Activated CD8-positive, alpha-beta memory T cell treated with anti-CD3 and anti-CD28 coated beads, Interleukin-2, amount 10 ng/mL, durations not matched to agents 7 days and 5 days (primary cell): ENCODE results near the gene HEMK1. TPM values are rescaled to one million over a fixed set of nuclear protein-coding genes. Genes with fewer than 3 reads are reported as not detected.

ENCODE experiments used
- ATAC-seq: fragments of 150-1000 bp; cut with Tn5 transposase; one replicate; pipeline ENCODE4 v1.10.0; 2021; ENCODE audit warnings: moderate library complexity
- CTCF ChIA-PET: fragments of 350-600 bp; sonication (Branson Sonifier 250); formaldehyde crosslinking; loops from one replicate; lab custom pipeline; 2021; ENCODE audit warnings: antibody characterized with exemption; lab: Charles Lee
- DNase-seq: peaks from one replicate; pipeline ENCODE4 v3.0.0-alpha.2; 2020
- H3K27ac Mint-ChIP-seq: one replicate; pipeline ENCODE4 v1.8.0; 2021; ENCODE audit warnings: mild to moderate bottlenecking, mixed read lengths
- H3K27me3 Mint-ChIP-seq: one replicate; pipeline ENCODE4 v1.8.0; 2021; ENCODE audit warnings: mixed read lengths
- H3K36me3 Mint-ChIP-seq: one replicate; pipeline ENCODE4 v1.8.0; 2021; ENCODE audit warnings: mild to moderate bottlenecking, mixed read lengths
- H3K4me1 Mint-ChIP-seq: one replicate; pipeline ENCODE4 v1.8.0; 2021; ENCODE audit warnings: mixed read lengths
- H3K4me3 Mint-ChIP-seq: one replicate; pipeline ENCODE4 v1.8.0; 2021; ENCODE audit warnings: mild to moderate bottlenecking, moderate library complexity, mixed read lengths
- H3K9me3 Mint-ChIP-seq: one replicate; pipeline ENCODE4 v1.8.0; 2022; ENCODE audit warnings: low read depth, mixed read lengths
- total RNA-seq, 2 experiments: library from RNA; stranded (reverse); gene quantifications; one replicate each; pipeline ENCODE4 v1.2.3, GENCODE V29; 2021

The HEMK1 gene
- total RNA-seq, 2 experiments from 2014 or later = 49.9 to 61.3 TPM

GRCh38 chr3:50585919-50586762 lies 16.8 kb downstream of the HEMK1 start:
- H3K9me3 Mint-ChIP-seq = no peaks in the 10 kb centered on the region
- no peaks in the 10 kb centered on the region for H3K27me3 Mint-ChIP-seq
- peaks cover 64% of the 10 kb centered on the region for H3K4me1 Mint-ChIP-seq
- H3K27ac Mint-ChIP-seq = peak overlapping the region; percentile 31
- DNase-seq (no peak), ATAC-seq (no peak)
- no peak overlapping the region for H3K4me3 Mint-ChIP-seq
- H3K36me3 Mint-ChIP-seq = peaks cover 23% of the 10 kb centered on the region
- CTCF ChIA-PET = interaction anchor here (1.2 to 10.3 kb wide), 4 partner anchors 11 to 27 kb away, joined by 3 to 347 read pairs (median 203); partner anchors contain the start of genes C3orf18, CISH, HEMK1 and MAPKAPK3

GRCh38 chr3:50586763-50587070 lies 17.4 kb downstream of the HEMK1 start:
- H3K4me3 Mint-ChIP-seq = no peak overlapping the region
- CTCF ChIA-PET = interaction anchor here (1.2 to 10.3 kb wide), 4 partner anchors 10 to 26 kb away, joined by 3 to 347 read pairs (median 203); partner anchors contain the start of genes C3orf18, CISH, HEMK1 and MAPKAPK3
- H3K4me1 Mint-ChIP-seq = peaks cover 67% of the 10 kb centered on the region
- DNase-seq (no peak), ATAC-seq (no peak)
- peaks cover 22% of the 10 kb centered on the region for H3K36me3 Mint-ChIP-seq
- H3K9me3 Mint-ChIP-seq = no peaks in the 10 kb centered on the region
- H3K27ac Mint-ChIP-seq = peak overlapping the region; percentile 98
- H3K27me3 Mint-ChIP-seq = no peaks in the 10 kb centered on the region

GRCh38 chr3:50587373-50587772 lies 18.1 kb downstream of the HEMK1 start:
- DNase-seq (no peak), ATAC-seq (no peak)
- H3K4me3 Mint-ChIP-seq = no peak overlapping the region
- H3K27ac Mint-ChIP-seq = peak overlapping the region; percentile 98
- H3K4me1 Mint-ChIP-seq = peaks cover 73% of the 10 kb centered on the region
- no peaks in the 10 kb centered on the region for H3K27me3 Mint-ChIP-seq
- H3K9me3 Mint-ChIP-seq = no peaks in the 10 kb centered on the region
- H3K36me3 Mint-ChIP-seq = peaks cover 19% of the 10 kb centered on the region
- CTCF ChIA-PET = interaction anchor here (1.2 to 10.3 kb wide), 5 partner anchors 9 to 66 kb away, joined by 3 to 347 read pairs (median 164); partner anchors contain the start of genes C3orf18, CISH, HEMK1 and MAPKAPK3

- no peaks in the 10 kb centered on the region for H3K9me3 Mint-ChIP-seq
- DNase-seq (peak; percentile 90), ATAC-seq (peak; percentile 41)
- CTCF ChIA-PET = interaction anchor here (1.2 to 10.3 kb wide), 5 partner anchors 14 to 65 kb away, joined by 4 to 347 read pairs (median 164); partner anchors contain the start of genes C3orf18, CISH, HEMK1 and MAPKAPK3
- H3K27ac Mint-ChIP-seq = peak overlapping the region; percentile 98
- H3K4me1 Mint-ChIP-seq = peaks cover 80% of the 10 kb centered on the region
- H3K36me3 Mint-ChIP-seq = peaks cover 19% of the 10 kb centered on the region
- peak overlapping the region; percentile 48 for H3K4me3 Mint-ChIP-seq
- H3K27me3 Mint-ChIP-seq = no peaks in the 10 kb centered on the region
These were observed 18.8 kb downstream of the HEMK1 start for GRCh38 chr3:50587806-50588758.

GRCh38 chr3:50588759-50589433 lies 19.6 kb downstream of the HEMK1 start:
- H3K9me3 Mint-ChIP-seq = no peaks in the 10 kb centered on the region
- CTCF ChIA-PET = interaction anchor here (1.0 to 10.3 kb wide), 6 partner anchors 8 to 64 kb away, joined by 4 to 347 read pairs (median 86); partner anchors contain the start of genes C3orf18, CISH, HEMK1 and MAPKAPK3

GRCh38 chr3:50591196-50591741 lies 21.9 kb downstream of the HEMK1 start:
- peaks cover 7% of the 10 kb centered on the region for H3K36me3 Mint-ChIP-seq
- CTCF ChIA-PET = interaction anchor here (1.0 to 10.3 kb wide), 10 partner anchors 10 to 293 kb away, joined by 3 to 347 read pairs (median 4); partner anchors contain the start of genes C3orf18, CISH, HEMK1 and MAPKAPK3
- H3K9me3 Mint-ChIP-seq = no peaks in the 10 kb centered on the region
- ATAC-seq = peak; percentile 14
- DNase-seq = no peak
- peaks cover 96% of the 10 kb centered on the region for H3K4me1 Mint-ChIP-seq
- peak overlapping the region; percentile 98 for H3K27ac Mint-ChIP-seq
- no peaks in the 10 kb centered on the region for H3K27me3 Mint-ChIP-seq
- peak overlapping the region; percentile 58 for H3K4me3 Mint-ChIP-seq

More at GRCh38 chr3:50588759-50589433, 19.6 kb downstream of the HEMK1 start:
- peaks cover 14% of the 10 kb centered on the region for H3K36me3 Mint-ChIP-seq
- no peak for DNase-seq
- peak overlapping the region; percentile 98 for H3K27ac Mint-ChIP-seq
- ATAC-seq = no peak
- peak overlapping the region; percentile 48 for H3K4me3 Mint-ChIP-seq
- no peaks in the 10 kb centered on the region for H3K27me3 Mint-ChIP-seq
- peaks cover 84% of the 10 kb centered on the region for H3K4me1 Mint-ChIP-seq

- no peak overlapping the region for H3K4me3 Mint-ChIP-seq
- CTCF ChIA-PET = interaction anchor here (1.0 to 10.3 kb wide), 4 partner anchors 10 to 256 kb away, joined by 3 to 347 read pairs (median 203); partner anchors contain the start of genes C3orf18, CISH, HEMK1 and MAPKAPK3
- peaks cover 85% of the 10 kb centered on the region for H3K4me1 Mint-ChIP-seq
- H3K9me3 Mint-ChIP-seq = no peaks in the 10 kb centered on the region
- DNase-seq = no peak
- no peak for ATAC-seq
- peaks cover 5% of the 10 kb centered on the region for H3K36me3 Mint-ChIP-seq
- H3K27me3 Mint-ChIP-seq = no peaks in the 10 kb centered on the region
- H3K27ac Mint-ChIP-seq = peak overlapping the region; percentile 98
These were observed 23.2 kb downstream of the HEMK1 start for GRCh38 chr3:50592568-50592967.

- H3K4me1 Mint-ChIP-seq = peaks cover 83% of the 10 kb centered on the region
- H3K27ac Mint-ChIP-seq = peak overlapping the region; percentile 98
- no peaks in the 10 kb centered on the region for H3K9me3 Mint-ChIP-seq
- CTCF ChIA-PET = interaction anchor here (1.1 to 10.3 kb wide), 4 partner anchors 8 to 21 kb away, joined by 3 to 347 read pairs (median 84); partner anchors contain the start of genes C3orf18 and HEMK1
- H3K27me3 Mint-ChIP-seq = no peaks in the 10 kb centered on the region
- DNase-seq = no peak
- H3K4me3 Mint-ChIP-seq = no peak overlapping the region
- no peak for ATAC-seq
- H3K36me3 Mint-ChIP-seq = peaks cover 8% of the 10 kb centered on the region
These were observed 25.0 kb downstream of the HEMK1 start for GRCh38 chr3:50594253-50594785.

GRCh38 chr3:50599115-50599715 lies 29.9 kb downstream of the HEMK1 start:
- Mint-ChIP-seq H3K9me3 (no peaks in the 10 kb centered on the region), H3K36me3 (peaks cover 23% of the 10 kb centered on the region), H3K27ac (peak overlapping the region; percentile 100), H3K27me3 (no peaks in the 10 kb centered on the region), H3K4me1 (peaks cover 85% of the 10 kb centered on the region), H3K4me3 (no peak overlapping the region)
- ATAC-seq (no peak), DNase-seq (no peak)
- CTCF ChIA-PET = interaction anchor here (9.4 to 25.1 kb wide), 3 partner anchors 9 to 26 kb away, joined by 143 to 859 read pairs (median 164); partner anchors contain the start of genes C3orf18, CISH, HEMK1 and MAPKAPK3

- H3K9me3 Mint-ChIP-seq = no peaks in the 10 kb centered on the region
- DNase-seq (no peak), ATAC-seq (no peak)
- H3K4me3 Mint-ChIP-seq = no peak overlapping the region
- no peaks in the 10 kb centered on the region for H3K27me3 Mint-ChIP-seq
- H3K27ac Mint-ChIP-seq = peak overlapping the region; percentile 100
- H3K36me3 Mint-ChIP-seq = peaks cover 28% of the 10 kb centered on the region
- H3K4me1 Mint-ChIP-seq = peaks cover 85% of the 10 kb centered on the region
- CTCF ChIA-PET = interaction anchor here (9.4 to 25.1 kb wide), 3 partner anchors 10 to 27 kb away, joined by 143 to 859 read pairs (median 164); partner anchors contain the start of genes C3orf18, CISH, HEMK1 and MAPKAPK3
These were observed 30.4 kb downstream of the HEMK1 start for GRCh38 chr3:50599716-50600118.

- Mint-ChIP-seq H3K36me3 (peaks cover 33% of the 10 kb centered on the region), H3K4me3 (peak overlapping the region; percentile 45), H3K27ac (peak overlapping the region; percentile 100), H3K4me1 (peaks cover 85% of the 10 kb centered on the region), H3K9me3 (no peaks in the 10 kb centered on the region), H3K27me3 (no peaks in the 10 kb centered on the region)
- DNase-seq (peak; percentile 66), ATAC-seq (no peak)
- CTCF ChIA-PET = interaction anchor here (0.9 to 25.1 kb wide), 4 partner anchors 10 to 262 kb away, joined by 3 to 859 read pairs (median 154); partner anchors contain the start of genes C3orf18, CISH, HEMK1 and MAPKAPK3
These were observed 30.9 kb downstream of the HEMK1 start for GRCh38 chr3:50600141-50600753.
